H1 (cell line): Measurements from ENCODE around the gene SMOC2. TPM values are rescaled to one million over a fixed set of nuclear protein-coding genes. Genes with fewer than 3 reads are reported as not detected.

Experiments used
- EGR1 ChIP-seq: IDR thresholded peaks from 2 replicates; pipeline ENCODE4 v1.6.1; 2011; ENCODE audit warnings: low read depth, low read length, borderline replicate concordance
- FOSL1 ChIP-seq: IDR thresholded peaks from 2 replicates; pipeline ENCODE4 v1.6.1; 2011; ENCODE audit warnings: mild to moderate bottlenecking, low read depth, low read length, moderate library complexity; ENCODE audit not compliant: insufficient read depth
- KDM4A ChIP-seq: IDR thresholded peaks from one replicate; pipeline ENCODE4 v1.7.1; 2012; ENCODE audit warnings: low read depth, mild to moderate bottlenecking, moderate library complexity, low read length, inconsistent platforms; ENCODE audit not compliant: severe bottlenecking
- TAF7 ChIP-seq: optimal IDR thresholded peaks from 2 replicates; pipeline ENCODE3; 2011; ENCODE audit warnings: low read depth, mild to moderate bottlenecking, inconsistent platforms, low read length, moderate library complexity, borderline replicate concordance
- TBP ChIP-seq: IDR thresholded peaks from 2 replicates; pipeline ENCODE4 v1.6.1; 2011; ENCODE audit warnings: low read depth, low read length, improper control_type of control experiment
- polyA plus RNA-seq, 7 experiments: library from polyadenylated mRNA; depleted of rRNA in 3 of 7; stranded (reverse) in 5 of 7; unstranded in 2 of 7; fragments of >200 nt in 5 of 7; fragments of 200-250 nt in 2 of 7; gene quantifications; 1 replicate in 5 of 7; 2 replicates in 1 of 7; 4 replicates in 1 of 7; pipeline versions ENCODE4 v1.2.1 to v1.2.3, GENCODE V29; 2011 to 2013; ENCODE audit warnings: missing spikeins in 2 of 7, mixed read lengths in 2 of 7
- total RNA-seq: library from RNA; stranded (reverse); fragmentation: NEBNext Ultra II Directional; extraction: Animal tissue kit (Norgen Biotek cat#: 25700); gene quantifications from 2 replicates; pipeline ENCODE4 v1.2.1, GENCODE V29; 2021
- TF ChIP-seq, protein P1 (sequence below): fragments of 300-600 bp; sonication (generic); IDR thresholded peaks from 2 replicates; pipeline ENCODE4 v1.7.1; 2012; ENCODE audit warnings: low read length, moderate library complexity, mild to moderate bottlenecking, inconsistent platforms; ENCODE audit not compliant: insufficient replicate concordance
- TF ChIP-seq, protein P2 (sequence below), 3 experiments: IDR thresholded peaks; 1 replicate in 2 of 3; 2 replicates in 1 of 3; pipeline versions ENCODE4 v1.5.1 to v1.6.1; 2011; ENCODE audit warnings: low read length in 3 of 3, mild to moderate bottlenecking in 3 of 3, inconsistent platforms in 2 of 3, low read depth in 1 of 3, moderate library complexity in 1 of 3; ENCODE audit not compliant: insufficient read depth in 1 of 3; ENCODE audit errors: control extremely low read depth in 1 of 3
- TF ChIP-seq, protein P3 (sequence below): IDR thresholded peaks from 2 replicates; pipeline ENCODE4 v1.6.1; 2011; ENCODE audit warnings: low read length, improper control_type of control experiment

SMOC2 gene
- total and polyA plus RNA-seq, 2 of the 8 experiments (the other 6 are each of a cell fraction or from before 2014, with no cell fraction given): 7.7 to 8.5 TPM

DNA sequence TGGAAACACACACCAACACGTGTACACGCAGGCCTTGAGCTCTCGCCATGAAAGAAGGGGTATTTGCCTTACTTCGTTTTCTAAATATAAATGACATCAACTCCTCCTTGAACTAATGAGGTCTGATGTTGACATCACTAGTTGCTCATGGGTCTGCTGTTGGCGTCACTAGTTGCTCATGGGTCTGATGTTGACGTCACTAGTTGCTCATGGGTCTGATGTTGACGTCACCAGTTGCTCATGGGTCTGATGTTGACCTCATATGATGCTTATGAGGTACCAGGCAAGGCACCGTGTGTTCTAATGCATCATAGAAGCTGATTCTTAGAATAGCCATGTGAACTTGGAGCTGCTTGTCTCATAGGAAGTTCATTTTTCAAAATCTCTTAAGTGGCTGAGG is 116.5 kb downstream of the SMOC2 start (continued):
- TF ChIP-seq, protein P1, sequence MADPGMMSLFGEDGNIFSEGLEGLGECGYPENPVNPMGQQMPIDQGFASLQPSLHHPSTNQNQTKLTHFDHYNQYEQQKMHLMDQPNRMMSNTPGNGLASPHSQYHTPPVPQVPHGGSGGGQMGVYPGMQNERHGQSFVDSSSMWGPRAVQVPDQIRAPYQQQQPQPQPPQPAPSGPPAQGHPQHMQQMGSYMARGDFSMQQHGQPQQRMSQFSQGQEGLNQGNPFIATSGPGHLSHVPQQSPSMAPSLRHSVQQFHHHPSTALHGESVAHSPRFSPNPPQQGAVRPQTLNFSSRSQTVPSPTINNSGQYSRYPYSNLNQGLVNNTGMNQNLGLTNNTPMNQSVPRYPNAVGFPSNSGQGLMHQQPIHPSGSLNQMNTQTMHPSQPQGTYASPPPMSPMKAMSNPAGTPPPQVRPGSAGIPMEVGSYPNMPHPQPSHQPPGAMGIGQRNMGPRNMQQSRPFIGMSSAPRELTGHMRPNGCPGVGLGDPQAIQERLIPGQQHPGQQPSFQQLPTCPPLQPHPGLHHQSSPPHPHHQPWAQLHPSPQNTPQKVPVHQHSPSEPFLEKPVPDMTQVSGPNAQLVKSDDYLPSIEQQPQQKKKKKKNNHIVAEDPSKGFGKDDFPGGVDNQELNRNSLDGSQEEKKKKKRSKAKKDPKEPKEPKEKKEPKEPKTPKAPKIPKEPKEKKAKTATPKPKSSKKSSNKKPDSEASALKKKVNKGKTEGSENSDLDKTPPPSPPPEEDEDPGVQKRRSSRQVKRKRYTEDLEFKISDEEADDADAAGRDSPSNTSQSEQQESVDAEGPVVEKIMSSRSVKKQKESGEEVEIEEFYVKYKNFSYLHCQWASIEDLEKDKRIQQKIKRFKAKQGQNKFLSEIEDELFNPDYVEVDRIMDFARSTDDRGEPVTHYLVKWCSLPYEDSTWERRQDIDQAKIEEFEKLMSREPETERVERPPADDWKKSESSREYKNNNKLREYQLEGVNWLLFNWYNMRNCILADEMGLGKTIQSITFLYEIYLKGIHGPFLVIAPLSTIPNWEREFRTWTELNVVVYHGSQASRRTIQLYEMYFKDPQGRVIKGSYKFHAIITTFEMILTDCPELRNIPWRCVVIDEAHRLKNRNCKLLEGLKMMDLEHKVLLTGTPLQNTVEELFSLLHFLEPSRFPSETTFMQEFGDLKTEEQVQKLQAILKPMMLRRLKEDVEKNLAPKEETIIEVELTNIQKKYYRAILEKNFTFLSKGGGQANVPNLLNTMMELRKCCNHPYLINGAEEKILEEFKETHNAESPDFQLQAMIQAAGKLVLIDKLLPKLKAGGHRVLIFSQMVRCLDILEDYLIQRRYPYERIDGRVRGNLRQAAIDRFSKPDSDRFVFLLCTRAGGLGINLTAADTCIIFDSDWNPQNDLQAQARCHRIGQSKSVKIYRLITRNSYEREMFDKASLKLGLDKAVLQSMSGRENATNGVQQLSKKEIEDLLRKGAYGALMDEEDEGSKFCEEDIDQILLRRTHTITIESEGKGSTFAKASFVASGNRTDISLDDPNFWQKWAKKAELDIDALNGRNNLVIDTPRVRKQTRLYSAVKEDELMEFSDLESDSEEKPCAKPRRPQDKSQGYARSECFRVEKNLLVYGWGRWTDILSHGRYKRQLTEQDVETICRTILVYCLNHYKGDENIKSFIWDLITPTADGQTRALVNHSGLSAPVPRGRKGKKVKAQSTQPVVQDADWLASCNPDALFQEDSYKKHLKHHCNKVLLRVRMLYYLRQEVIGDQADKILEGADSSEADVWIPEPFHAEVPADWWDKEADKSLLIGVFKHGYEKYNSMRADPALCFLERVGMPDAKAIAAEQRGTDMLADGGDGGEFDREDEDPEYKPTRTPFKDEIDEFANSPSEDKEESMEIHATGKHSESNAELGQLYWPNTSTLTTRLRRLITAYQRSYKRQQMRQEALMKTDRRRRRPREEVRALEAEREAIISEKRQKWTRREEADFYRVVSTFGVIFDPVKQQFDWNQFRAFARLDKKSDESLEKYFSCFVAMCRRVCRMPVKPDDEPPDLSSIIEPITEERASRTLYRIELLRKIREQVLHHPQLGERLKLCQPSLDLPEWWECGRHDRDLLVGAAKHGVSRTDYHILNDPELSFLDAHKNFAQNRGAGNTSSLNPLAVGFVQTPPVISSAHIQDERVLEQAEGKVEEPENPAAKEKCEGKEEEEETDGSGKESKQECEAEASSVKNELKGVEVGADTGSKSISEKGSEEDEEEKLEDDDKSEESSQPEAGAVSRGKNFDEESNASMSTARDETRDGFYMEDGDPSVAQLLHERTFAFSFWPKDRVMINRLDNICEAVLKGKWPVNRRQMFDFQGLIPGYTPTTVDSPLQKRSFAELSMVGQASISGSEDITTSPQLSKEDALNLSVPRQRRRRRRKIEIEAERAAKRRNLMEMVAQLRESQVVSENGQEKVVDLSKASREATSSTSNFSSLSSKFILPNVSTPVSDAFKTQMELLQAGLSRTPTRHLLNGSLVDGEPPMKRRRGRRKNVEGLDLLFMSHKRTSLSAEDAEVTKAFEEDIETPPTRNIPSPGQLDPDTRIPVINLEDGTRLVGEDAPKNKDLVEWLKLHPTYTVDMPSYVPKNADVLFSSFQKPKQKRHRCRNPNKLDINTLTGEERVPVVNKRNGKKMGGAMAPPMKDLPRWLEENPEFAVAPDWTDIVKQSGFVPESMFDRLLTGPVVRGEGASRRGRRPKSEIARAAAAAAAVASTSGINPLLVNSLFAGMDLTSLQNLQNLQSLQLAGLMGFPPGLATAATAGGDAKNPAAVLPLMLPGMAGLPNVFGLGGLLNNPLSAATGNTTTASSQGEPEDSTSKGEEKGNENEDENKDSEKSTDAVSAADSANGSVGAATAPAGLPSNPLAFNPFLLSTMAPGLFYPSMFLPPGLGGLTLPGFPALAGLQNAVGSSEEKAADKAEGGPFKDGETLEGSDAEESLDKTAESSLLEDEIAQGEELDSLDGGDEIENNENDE: no peak
- TF ChIP-seq, protein P2, sequence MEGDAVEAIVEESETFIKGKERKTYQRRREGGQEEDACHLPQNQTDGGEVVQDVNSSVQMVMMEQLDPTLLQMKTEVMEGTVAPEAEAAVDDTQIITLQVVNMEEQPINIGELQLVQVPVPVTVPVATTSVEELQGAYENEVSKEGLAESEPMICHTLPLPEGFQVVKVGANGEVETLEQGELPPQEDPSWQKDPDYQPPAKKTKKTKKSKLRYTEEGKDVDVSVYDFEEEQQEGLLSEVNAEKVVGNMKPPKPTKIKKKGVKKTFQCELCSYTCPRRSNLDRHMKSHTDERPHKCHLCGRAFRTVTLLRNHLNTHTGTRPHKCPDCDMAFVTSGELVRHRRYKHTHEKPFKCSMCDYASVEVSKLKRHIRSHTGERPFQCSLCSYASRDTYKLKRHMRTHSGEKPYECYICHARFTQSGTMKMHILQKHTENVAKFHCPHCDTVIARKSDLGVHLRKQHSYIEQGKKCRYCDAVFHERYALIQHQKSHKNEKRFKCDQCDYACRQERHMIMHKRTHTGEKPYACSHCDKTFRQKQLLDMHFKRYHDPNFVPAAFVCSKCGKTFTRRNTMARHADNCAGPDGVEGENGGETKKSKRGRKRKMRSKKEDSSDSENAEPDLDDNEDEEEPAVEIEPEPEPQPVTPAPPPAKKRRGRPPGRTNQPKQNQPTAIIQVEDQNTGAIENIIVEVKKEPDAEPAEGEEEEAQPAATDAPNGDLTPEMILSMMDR (IDR thresholded peaks at IDR 0.05; ENCODE audit: control extremely low read depth in 1 of 3, insufficient read depth in 1 of 3, low read depth in 1 of 3, low read length in 3 of 3): no peak
- TF ChIP-seq TBP (no peak), FOSL1 (no peak), TAF7 (no peak), EGR1 (no peak), KDM4A (no peak)
- TF ChIP-seq, protein P3, sequence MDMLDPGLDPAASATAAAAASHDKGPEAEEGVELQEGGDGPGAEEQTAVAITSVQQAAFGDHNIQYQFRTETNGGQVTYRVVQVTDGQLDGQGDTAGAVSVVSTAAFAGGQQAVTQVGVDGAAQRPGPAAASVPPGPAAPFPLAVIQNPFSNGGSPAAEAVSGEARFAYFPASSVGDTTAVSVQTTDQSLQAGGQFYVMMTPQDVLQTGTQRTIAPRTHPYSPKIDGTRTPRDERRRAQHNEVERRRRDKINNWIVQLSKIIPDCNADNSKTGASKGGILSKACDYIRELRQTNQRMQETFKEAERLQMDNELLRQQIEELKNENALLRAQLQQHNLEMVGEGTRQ: no peak
